Loucy (cell line): ENCODE measurements around the gene ANKRD55.
"Not testable (repeated sequence)": the region's sequence is repeated elsewhere in the genome, so short reads cannot be mapped to it uniquely, and the experiment has no call there.

Experiments
- H2AFZ ChIP-seq: fragments of 200-600 bp; sonication (generic); 2 replicates; pipeline ENCODE4 v1.6.0; 2016; ENCODE audit warnings: antibody characterized with exemption, mild to moderate bottlenecking, low read length, moderate library complexity
- H3F3A ChIP-seq: fragments of 200-600 bp; 2 replicates; pipeline ENCODE4 v1.6.0; 2016; ENCODE audit warnings: antibody characterized with exemption, low read depth, mild to moderate bottlenecking
- H3K27me3 ChIP-seq: fragments of 200-600 bp; sonication (generic); 2 replicates; pipeline ENCODE4 v1.6.1; 2014; ENCODE audit warnings: low read length, mild to moderate bottlenecking; ENCODE audit not compliant: insufficient read depth, poor library complexity, severe bottlenecking
- H3K36me3 ChIP-seq: fragments of 200-600 bp; sonication (generic); 2 replicates; pipeline ENCODE4 v1.6.1; 2016; ENCODE audit warnings: low read length; ENCODE audit not compliant: insufficient read depth
- H3K4me1 ChIP-seq: fragments of 200-600 bp; sonication (generic); 2 replicates; pipeline ENCODE4 v1.5.1; 2014; ENCODE audit warnings: low read length, mild to moderate bottlenecking; ENCODE audit not compliant: insufficient read depth, poor library complexity, severe bottlenecking
- H3K4me2 ChIP-seq: fragments of 200-600 bp; sonication (generic); 2 replicates; pipeline ENCODE4 v1.6.0; 2014; ENCODE audit warnings: antibody characterized with exemption, low read length, low read depth, mild to moderate bottlenecking; ENCODE audit not compliant: poor library complexity, severe bottlenecking
- H3K4me3 ChIP-seq: fragments of 200-600 bp; sonication (generic); 2 replicates; pipeline ENCODE4 v1.5.1; 2014; ENCODE audit warnings: low read length, mild to moderate bottlenecking, mixed read lengths; ENCODE audit not compliant: poor library complexity, severe bottlenecking
- H3K79me2 ChIP-seq: fragments of 200-600 bp; sonication (generic); 2 replicates; pipeline ENCODE4 v1.6.1; 2014; ENCODE audit warnings: low read length; ENCODE audit not compliant: insufficient read depth
- H3K9ac ChIP-seq: fragments of 200-600 bp; sonication (generic); 2 replicates; pipeline ENCODE4 v1.6.0; 2014; ENCODE audit warnings: mild to moderate bottlenecking, low read depth, low read length, moderate library complexity; ENCODE audit not compliant: poor library complexity, severe bottlenecking
- H3K9me2 ChIP-seq: fragments of 200-600 bp; sonication (generic); replicated peaks from 2 replicates; pipeline ENCODE4 v1.6.1; 2016; ENCODE audit warnings: low read depth, low read length, mixed read lengths
- H3K9me3 ChIP-seq: fragments of 200-600 bp; sonication (generic); 2 replicates; pipeline ENCODE4 v1.6.1; 2014; ENCODE audit warnings: mild to moderate bottlenecking, antibody characterized with exemption, low read length, low read depth; ENCODE audit not compliant: insufficient read depth
- H4K20me1 ChIP-seq: fragments of 200-600 bp; sonication (generic); 2 replicates; pipeline ENCODE4 v1.6.0; 2014; ENCODE audit warnings: antibody characterized with exemption, low read length, mild to moderate bottlenecking; ENCODE audit not compliant: insufficient read depth, poor library complexity, severe bottlenecking
- EZH2phosphoT487 ChIP-seq: fragments of 200-600 bp; IDR thresholded peaks from 2 replicates; pipeline ENCODE4 v1.6.1; 2018; ENCODE audit warnings: antibody characterized with exemption, mild to moderate bottlenecking, moderate library complexity, borderline replicate concordance
- TF ChIP-seq, protein P1 (sequence below): fragments of 200-600 bp; sonication (generic); conservative IDR thresholded peaks from 2 replicates; pipeline ENCODE4 v1.5.1; 2014; ENCODE audit warnings: mild to moderate bottlenecking, antibody characterized with exemption, low read length

ANKRD55 gene

DNA sequence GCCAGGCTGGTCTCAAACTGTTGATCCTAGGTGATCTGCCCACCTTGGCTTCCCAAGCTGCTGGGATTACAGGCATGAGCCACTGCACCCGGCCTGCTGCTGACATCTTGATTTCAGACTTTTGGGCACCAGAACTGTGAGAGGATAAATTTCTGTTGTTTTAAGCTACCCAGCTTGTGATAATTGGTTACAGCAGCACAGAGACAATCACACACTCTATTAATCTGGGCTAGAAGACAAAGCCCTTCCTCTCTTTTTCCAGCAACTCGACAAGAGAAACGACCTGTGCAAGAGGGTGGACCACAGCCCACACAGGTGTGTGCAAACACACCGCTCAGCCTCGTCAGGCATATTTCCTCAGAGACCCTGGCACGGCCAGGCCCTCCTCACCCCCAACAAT lies 4.5 kb downstream of the ANKRD55 start:
- Histone ChIP-seq H4K20me1 (no peaks in the 10 kb centered on the region), H3K9me3 (no peaks in the 10 kb centered on the region), H3K36me3 (no peaks in the 10 kb centered on the region), H2AFZ (no peak overlapping the region), H3K4me1 (no peaks in the 10 kb centered on the region), H3K4me2 (no peak overlapping the region), H3F3A (no peaks in the 10 kb centered on the region), H3K27me3 (no peaks in the 10 kb centered on the region), H3K4me3 (no peak overlapping the region), H3K79me2 (no peaks in the 10 kb centered on the region), H3K9ac (no peak overlapping the region), H3K9me2 (no peaks in the 10 kb centered on the region)
- TF ChIP-seq, protein P1, sequence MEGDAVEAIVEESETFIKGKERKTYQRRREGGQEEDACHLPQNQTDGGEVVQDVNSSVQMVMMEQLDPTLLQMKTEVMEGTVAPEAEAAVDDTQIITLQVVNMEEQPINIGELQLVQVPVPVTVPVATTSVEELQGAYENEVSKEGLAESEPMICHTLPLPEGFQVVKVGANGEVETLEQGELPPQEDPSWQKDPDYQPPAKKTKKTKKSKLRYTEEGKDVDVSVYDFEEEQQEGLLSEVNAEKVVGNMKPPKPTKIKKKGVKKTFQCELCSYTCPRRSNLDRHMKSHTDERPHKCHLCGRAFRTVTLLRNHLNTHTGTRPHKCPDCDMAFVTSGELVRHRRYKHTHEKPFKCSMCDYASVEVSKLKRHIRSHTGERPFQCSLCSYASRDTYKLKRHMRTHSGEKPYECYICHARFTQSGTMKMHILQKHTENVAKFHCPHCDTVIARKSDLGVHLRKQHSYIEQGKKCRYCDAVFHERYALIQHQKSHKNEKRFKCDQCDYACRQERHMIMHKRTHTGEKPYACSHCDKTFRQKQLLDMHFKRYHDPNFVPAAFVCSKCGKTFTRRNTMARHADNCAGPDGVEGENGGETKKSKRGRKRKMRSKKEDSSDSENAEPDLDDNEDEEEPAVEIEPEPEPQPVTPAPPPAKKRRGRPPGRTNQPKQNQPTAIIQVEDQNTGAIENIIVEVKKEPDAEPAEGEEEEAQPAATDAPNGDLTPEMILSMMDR: no peak
- TF ChIP-seq EZH2phosphoT487: no peak

DNA sequence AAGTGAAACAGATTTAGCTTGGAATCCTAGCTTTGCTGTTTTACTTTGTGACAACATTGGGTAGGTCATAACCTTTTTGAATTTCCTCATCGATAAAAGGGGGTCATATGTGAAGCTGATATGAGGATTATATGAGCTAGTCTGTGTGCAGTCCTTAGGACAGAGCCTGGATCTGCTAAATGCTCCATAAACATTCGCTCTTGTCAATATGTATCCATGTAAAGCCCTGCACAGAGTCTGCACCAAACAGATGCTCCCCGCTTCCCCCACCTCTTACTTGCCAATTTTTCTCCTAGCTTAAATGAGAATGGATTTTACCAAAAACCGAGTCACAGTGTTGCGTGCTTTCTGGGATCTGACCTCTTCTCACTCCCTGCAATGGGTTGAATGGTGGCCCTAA lies 5.4 kb downstream of the ANKRD55 start:
- Histone ChIP-seq H3K4me3 (no peak overlapping the region), H3K27me3 (no peaks in the 10 kb centered on the region), H3K9ac (no peak overlapping the region), H3K4me2 (no peak overlapping the region), H3K9me3 (no peaks in the 10 kb centered on the region), H3K79me2 (no peaks in the 10 kb centered on the region), H2AFZ (no peak overlapping the region), H3K36me3 (no peaks in the 10 kb centered on the region), H4K20me1 (no peaks in the 10 kb centered on the region), H3K9me2 (no peaks in the 10 kb centered on the region), H3K4me1 (no peaks in the 10 kb centered on the region), H3F3A (no peaks in the 10 kb centered on the region)
- TF ChIP-seq EZH2phosphoT487: no peak
- TF ChIP-seq, protein P1: no peak

DNA sequence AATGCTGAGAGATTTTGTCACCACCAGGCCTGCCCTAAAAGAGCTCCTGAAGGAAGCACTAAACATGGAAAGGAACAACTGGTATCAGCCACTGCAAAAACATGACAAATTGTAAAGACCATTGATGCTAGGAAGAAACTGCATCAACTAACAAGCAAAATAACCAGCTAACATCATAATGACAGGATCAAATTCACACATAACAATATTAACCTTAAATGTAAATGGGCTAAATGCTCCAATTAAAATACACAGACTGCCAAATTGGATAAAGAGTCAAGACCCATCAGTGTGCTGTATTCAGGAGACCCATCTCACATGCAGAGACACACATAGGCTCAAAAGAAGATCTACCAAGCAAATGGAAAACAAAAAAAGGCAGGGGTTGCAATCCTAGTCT lies 9.8 kb downstream of the ANKRD55 start:
- not testable (repeated sequence) for H3K9ac ChIP-seq, H3F3A ChIP-seq, H3K27me3 ChIP-seq, H2AFZ ChIP-seq, H3K4me2 ChIP-seq, H3K4me3 ChIP-seq, H3K36me3 ChIP-seq, H3K9me2 ChIP-seq, H3K9me3 ChIP-seq, H4K20me1 ChIP-seq, H3K4me1 ChIP-seq, H3K79me2 ChIP-seq

DNA sequence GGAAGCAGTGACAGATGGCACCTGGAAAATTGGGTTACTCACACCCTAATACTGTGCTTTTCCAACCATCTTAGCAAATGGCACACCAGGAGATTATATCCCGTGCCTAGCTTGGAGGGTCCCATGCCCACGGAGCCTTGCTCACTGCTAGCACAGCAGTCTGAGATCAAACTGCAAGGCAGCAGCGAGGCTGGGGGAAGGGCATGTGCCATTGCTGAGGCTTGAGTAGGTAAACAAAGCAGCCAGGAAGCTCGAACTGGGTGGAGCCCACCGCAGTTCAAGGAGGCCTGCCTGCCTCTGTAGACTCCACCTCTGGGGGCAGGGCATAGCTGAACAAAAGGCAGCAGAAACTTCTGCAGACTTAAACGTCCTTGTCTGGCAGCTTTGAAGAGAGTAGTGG lies 11.5 kb downstream of the ANKRD55 start:
- not testable (repeated sequence) for H3K27me3 ChIP-seq, H3K9me2 ChIP-seq, H4K20me1 ChIP-seq, H3K4me2 ChIP-seq, H2AFZ ChIP-seq, H3K4me1 ChIP-seq, H3K9ac ChIP-seq, H3K9me3 ChIP-seq, H3K4me3 ChIP-seq, H3F3A ChIP-seq, H3K79me2 ChIP-seq, H3K36me3 ChIP-seq
